Activated CD8-positive, alpha-beta memory T cell treated with anti-CD3 and anti-CD28 coated beads, Interleukin-2, amount 50 U/mL, for 48 hours (primary cell): Measurements from ENCODE around the gene PIPOX.

Experiments
- DNase-seq: peaks from one replicate; pipeline ENCODE4 v3.0.0-alpha.2; 2020

The PIPOX gene

GRCh38 chr17:29042679-29043538, at the start of gene PIPOX:
Gene PIPOX (plus strand): TSS chr17:29043141. CDS start chr17:29043226, 85 bp downstream.
- DNase-seq: no peak

- DNase-seq: no peak
Measured at GRCh38 chr17:28993645-28994426, 49.1 kb upstream of the PIPOX start.

- DNase-seq: no peak
Measured at GRCh38 chr17:28996554-28997096, 46.3 kb upstream of the PIPOX start.

GRCh38 chr17:28997806-28998205, 45.1 kb upstream of the PIPOX start:
- DNase-seq: no peak

- no peak for DNase-seq
Measured at GRCh38 chr17:28999206-28999605, 43.7 kb upstream of the PIPOX start.

- DNase-seq: no peak
Measured at GRCh38 chr17:29000973-29001372, 42.0 kb upstream of the PIPOX start.

GRCh38 chr17:29002811-29003210, 40.1 kb upstream of the PIPOX start:
- DNase-seq: no peak

GRCh38 chr17:29003289-29003688, 39.7 kb upstream of the PIPOX start:
- no peak for DNase-seq

- no peak for DNase-seq
Measured at GRCh38 chr17:29004081-29004692, 38.8 kb upstream of the PIPOX start.

- DNase-seq: peak; percentile 90
Measured at GRCh38 chr17:29005936-29006511, 36.9 kb upstream of the PIPOX start, which contains the start of gene SEZ6. Gene SEZ6 (minus strand): TSS chr17:29006033. CDS start chr17:29005869, 164 bp downstream.

GRCh38 chr17:29007456-29007855, 35.5 kb upstream of the PIPOX start:
- no peak for DNase-seq

GRCh38 chr17:29007860-29008455, 35.0 kb upstream of the PIPOX start:
- DNase-seq: no peak

GRCh38 chr17:29008591-29008990, 34.4 kb upstream of the PIPOX start:
- DNase-seq: no peak

GRCh38 chr17:29010129-29010528, 32.8 kb upstream of the PIPOX start:
- no peak for DNase-seq

GRCh38 chr17:29010586-29010985, 32.4 kb upstream of the PIPOX start:
- no peak for DNase-seq

GRCh38 chr17:29012535-29012934, 30.4 kb upstream of the PIPOX start:
- DNase-seq: no peak

- DNase-seq: no peak
Measured at GRCh38 chr17:29014716-29015115, 28.2 kb upstream of the PIPOX start.

- no peak for DNase-seq
Measured at GRCh38 chr17:29016345-29017210, 26.4 kb upstream of the PIPOX start.

GRCh38 chr17:29018788-29019474, 24.0 kb upstream of the PIPOX start:
- DNase-seq: no peak

- DNase-seq: no peak
Measured at GRCh38 chr17:29019475-29020181, 23.3 kb upstream of the PIPOX start.
